HepG2 (cell line): Measurements from ENCODE around the gene GLIS1. TPM values are rescaled to one million over a fixed set of nuclear protein-coding genes. Genes with fewer than 3 reads are reported as not detected.

ENCODE experiments used
- ATAC-seq: fragments of 200-7000 bp; cut with Tn5 transposase; 3 replicates; pipeline ENCODE4 v1.9.1; 2020; ENCODE audit warnings: mild to moderate bottlenecking, moderate library complexity
- BruUV-seq: library from RNA; stranded (reverse); fragments of 400-500 nt; replicated peaks from 2 replicates; lab custom pipeline; 2021; lab: Mats Ljungman, UMichigan
- CTCF ChIA-PET: fragments of 300-600 bp; formaldehyde crosslinking; extraction: SDS; loops from one replicate; lab custom pipeline; 2021; ENCODE audit warnings: low total read pairs, inconsistent platforms, low intra/inter-chr PET ratio; lab: Yijun Ruan, JAX
- POLR2A ChIA-PET: fragments of 350-600 bp; sonication (Branson Sonifier 250); formaldehyde crosslinking; loops from one replicate; lab custom pipeline; 2020; ENCODE audit warnings: antibody characterized with exemption, inconsistent platforms; lab: Yijun Ruan, JAX
- DNase-seq: peaks from one replicate; pipeline ENCODE4 v3.0.0-alpha.2; 2015; ENCODE audit warnings: low spot score
- FAIRE-seq: peaks from 3 replicates; lab custom pipeline; 2011; peaks lifted over from hg19 to GRCh38; lab: Jason Lieb, UNC
- H2AFZ ChIP-seq: one replicate; pipeline ENCODE4 v1.6.1; 2011; ENCODE audit warnings: low read length, inconsistent platforms
- H3K27ac ChIP-seq: fragments of 300-600 bp; 3 replicates; pipeline ENCODE4 v1.8.0; 2011; ENCODE audit warnings: mixed run types, mild to moderate bottlenecking, mixed read lengths, low read length, inconsistent platforms; ENCODE audit not compliant: insufficient read depth; ENCODE audit errors: extremely low read length
- H3K27me3 ChIP-seq, 2 experiments: fragments of 200-600 bp in 1 of 2; 2 replicates in 1 of 2; 3 replicates in 1 of 2; pipeline versions ENCODE4 v1.6.0 to v1.8.0; 2011; ENCODE audit warnings: low read length in 2 of 2, mild to moderate bottlenecking in 2 of 2, moderate library complexity in 2 of 2, inconsistent platforms in 1 of 2; ENCODE audit not compliant: insufficient read depth in 2 of 2, control insufficient read depth in 1 of 2
- H3K36me3 ChIP-seq, 2 experiments: fragments of 200-600 bp in 1 of 2; replicated peaks in 1 of 2; 2 replicates in 1 of 2; 3 replicates in 1 of 2; pipeline versions ENCODE4 v1.5.1 to v1.8.0; 2011; ENCODE audit warnings: low read length in 2 of 2, inconsistent platforms in 1 of 2; ENCODE audit not compliant: insufficient read depth in 2 of 2, control insufficient read depth in 1 of 2
- H3K4me1 ChIP-seq: 2 replicates; pipeline ENCODE4 v1.5.1; 2012; ENCODE audit warnings: low read length, inconsistent platforms; ENCODE audit not compliant: insufficient read depth
- H3K4me2 ChIP-seq: 2 replicates; pipeline ENCODE4 v1.6.0; 2011; ENCODE audit warnings: low read depth, low read length, inconsistent platforms
- H3K4me3 ChIP-seq, 3 experiments: fragments of 200-600 bp in 1 of 3; sonication (generic), shearing (Covaris generic) in 1 of 3; replicated peaks in 1 of 3; 2 replicates each; pipeline ENCODE4 v1.5.1; 2011 to 2016; ENCODE audit warnings: low read length in 3 of 3, inconsistent platforms in 2 of 3, low read depth in 2 of 3, mild to moderate bottlenecking in 2 of 3, control low read depth in 1 of 3, mixed read lengths in 1 of 3; ENCODE audit not compliant: insufficient read depth in 1 of 3
- H3K79me2 ChIP-seq: one replicate; pipeline ENCODE4 v1.6.1; 2011; ENCODE audit warnings: low read length, inconsistent platforms; ENCODE audit not compliant: insufficient read depth
- H3K9ac ChIP-seq: 2 replicates; pipeline ENCODE4 v1.6.0; 2011; ENCODE audit warnings: mild to moderate bottlenecking, low read depth, low read length, inconsistent platforms; ENCODE audit not compliant: insufficient read depth
- H3K9me3 ChIP-seq: 2 replicates; pipeline ENCODE4 v1.5.1; 2012; ENCODE audit warnings: mild to moderate bottlenecking, low read length
- H4K20me1 ChIP-seq: 2 replicates; pipeline ENCODE4 v1.6.0; 2011; ENCODE audit warnings: inconsistent platforms, mild to moderate bottlenecking, low read length, moderate library complexity; ENCODE audit not compliant: insufficient read depth
- AHR ChIP-seq: IDR thresholded peaks from 2 replicates; pipeline ENCODE4 v1.6.1; 2018; ENCODE audit warnings: missing genetic modification reagents, missing compliant biosample characterization
- AKAP8 ChIP-seq: sonication (generic); formaldehyde crosslinking; IDR thresholded peaks from 2 replicates; pipeline ENCODE4 v1.5.1; 2020; ENCODE audit warnings: mild to moderate bottlenecking, missing genetic modification reagents
- DPF2 ChIP-seq: sonication (generic); formaldehyde crosslinking; IDR thresholded peaks from 2 replicates; pipeline ENCODE4 v1.4.0; 2020; ENCODE audit warnings: mild to moderate bottlenecking, low read depth, missing genetic modification reagents, borderline replicate concordance
- E2F1 ChIP-seq: sonication (generic); formaldehyde crosslinking; IDR thresholded peaks from 2 replicates; pipeline ENCODE4 v1.5.0; 2020; ENCODE audit warnings: missing genetic modification reagents
- EZH2 ChIP-seq: conservative IDR thresholded peaks from 2 replicates; pipeline ENCODE4 v1.6.1; 2012; ENCODE audit warnings: mild to moderate bottlenecking, low read depth, low read length, moderate library complexity
- FOXM1 ChIP-seq: sonication (generic); formaldehyde crosslinking; IDR thresholded peaks from 2 replicates; pipeline ENCODE4 v1.5.0; 2020; ENCODE audit warnings: missing genetic modification reagents
- NRL ChIP-seq: sonication (generic); formaldehyde crosslinking; IDR thresholded peaks from 2 replicates; pipeline ENCODE4 v1.5.0; 2020; ENCODE audit warnings: missing genetic modification reagents, mild to moderate bottlenecking, moderate library complexity, borderline replicate concordance
- PAX8 ChIP-seq: sonication (generic); formaldehyde crosslinking; IDR thresholded peaks from 2 replicates; pipeline ENCODE4 v1.8.0; 2022; ENCODE audit warnings: mild to moderate bottlenecking, missing genetic modification reagents, borderline replicate concordance
- SKI ChIP-seq: fragments of 450-650 bp; IDR thresholded peaks from one replicate; pipeline ENCODE4 v1.6.1; 2018; ENCODE audit warnings: mild to moderate bottlenecking; ENCODE audit not compliant: partially characterized antibody
- TFDP2 ChIP-seq: sonication (generic); formaldehyde crosslinking; IDR thresholded peaks from 2 replicates; pipeline ENCODE4 v1.4.0; 2020; ENCODE audit warnings: missing genetic modification reagents
- ZBTB14 ChIP-seq: sonication (generic); formaldehyde crosslinking; IDR thresholded peaks from 2 replicates; pipeline ENCODE4 v1.4.0; 2020; ENCODE audit warnings: missing genetic modification reagents
- ZFP36L2 ChIP-seq: sonication (generic); formaldehyde crosslinking; IDR thresholded peaks from 2 replicates; pipeline ENCODE4 v1.4.0; 2020; ENCODE audit warnings: missing genetic modification reagents
- ZNF546 ChIP-seq: sonication (generic); formaldehyde crosslinking; conservative IDR thresholded peaks from 2 replicates; pipeline ENCODE4 v1.8.1; 2023; ENCODE audit warnings: mild to moderate bottlenecking, missing genetic modification reagents
- WGBS: methylation state at CpG from one replicate; pipeline ENCODE4 v1.1.6; 2017; ENCODE audit warnings: low lambda C conversion rate; 5-methylcytosine and 5-hydroxymethylcytosine counted together
- in situ Hi-C: cut with HindIII; loops from 2 replicates; pipeline ENCODE4 v1.10.0; 2017; ENCODE audit warnings: low pct_unique_long_range_greater_than_20kb; ENCODE audit not compliant: extremely low pct_ligation_motif_present
- intact Hi-C: fragments of 100-400 bp; cut with micrococcal nuclease; formaldehyde crosslinking; loops from one replicate; pipeline ENCODE4 v1.10.0; 2022; ENCODE audit not compliant: unreplicated experiment
- polyA plus RNA-seq, 8 experiments: library from polyadenylated mRNA; depleted of rRNA in 3 of 8; stranded (reverse) in 7 of 8; unstranded in 1 of 8; fragments of >200 nt; fragmentation: Illumina TruSeq in 4 of 8; extraction: Trizol in 4 of 8; gene quantifications; 2 replicates each; pipeline versions ENCODE4 v1.2.1 to v1.2.3, GENCODE V29; 2011 to 2016; ENCODE audit warnings: low read depth in 4 of 8, missing spikeins in 1 of 8, mixed read lengths in 1 of 8; ENCODE audit not compliant: insufficient read depth in 1 of 8
- total RNA-seq, 5 experiments: library from RNA; depleted of rRNA; stranded (reverse); fragments of >200 nt; fragmentation: Illumina TruSeq; extraction: Trizol; gene quantifications; 2 replicates each; pipeline ENCODE4 v1.2.3, GENCODE V29; 2016; ENCODE audit warnings: low read depth in 1 of 5

Gene GLIS1
- total and polyA plus RNA-seq, 2 of the 13 experiments (the other 11 are each of a cell fraction or from before 2014, with no cell fraction given), result 0.03 TPM; not detected in 1

- no peak overlapping the region for H2AFZ ChIP-seq
- intact Hi-C loops, result no loop called here
- BruUV-seq, result no TSS peak
- H3K4me2 ChIP-seq, result no peak overlapping the region
- ChIA-PET POLR2A (no interaction called here), CTCF (no interaction called here)
- H3K9me3 ChIP-seq, result no peaks in the 10 kb centered on the region
- DNase-seq (no peak), FAIRE-seq (no peak)
- H3K36me3 ChIP-seq, result no peaks in the 10 kb centered on the region
- no peaks in the 10 kb centered on the region for H4K20me1 ChIP-seq
- 5% methylated on average over 4 of the region's 4 CpGs for WGBS
- H3K4me1 ChIP-seq, result no peaks in the 10 kb centered on the region
- H3K27me3 ChIP-seq, result peaks cover 6 to 25% of the 10 kb centered on the region in 2 experiments; a peak in 4 of 5 replicates
- TF ChIP-seq DPF2 (CRISPR knock-in tag) (no peak), PAX8 (CRISPR knock-in tag) (no peak), AKAP8 (CRISPR knock-in tag) (no peak), SKI (no peak), TFDP2 (CRISPR knock-in tag) (no peak), NRL (CRISPR knock-in tag) (no peak), ZFP36L2 (CRISPR knock-in tag) (no peak), EZH2 (no peak), ZNF546 (CRISPR knock-in tag) (no peak), ZBTB14 (CRISPR knock-in tag) (no peak), AHR (CRISPR knock-in tag) (no peak), FOXM1 (CRISPR knock-in tag) (no peak), E2F1 (CRISPR knock-in tag) (no peak)
- TF ChIP-seq, all 625 proteins: peak for 0
- Histone ChIP-seq H3K27ac (no peak overlapping the region), H3K9ac (no peak overlapping the region), H3K4me3 (no peak overlapping the region), H3K79me2 (no peaks in the 10 kb centered on the region)
- ATAC-seq, result no peak
- in situ Hi-C loops, result no loop called here
Measured at GRCh38 chr1:53618500-53619366, 120.2 kb downstream of the GLIS1 start.
